Peyer's patch (tissue), 4 donors: ENCODE results near the gene MYLK. TPM values are rescaled to one million over a fixed set of nuclear protein-coding genes. Genes with fewer than 3 reads are reported as not detected.

Experiments used
- DNase-seq, 3 donors: peaks; one replicate each; pipeline ENCODE4 v3.0.0-alpha.2; 2017 to 2019
- H3K27ac ChIP-seq, 4 donors: fragments of 200-600 bp; sonication (generic); one replicate each; pipeline ENCODE4 v1.5.1; 2016 to 2019
- H3K27me3 ChIP-seq, 2 donors: fragments of 200-600 bp; sonication (generic); one replicate each; pipeline ENCODE4 v1.5.1; 2019
- H3K36me3 ChIP-seq, 3 donors: fragments of 200-600 bp; sonication (generic); one replicate each; pipeline ENCODE4 v1.5.1; 2016 to 2019
- H3K4me1 ChIP-seq, 4 donors: fragments of 200-600 bp; sonication (generic); one replicate each; pipeline ENCODE4 v1.5.1; 2016 to 2019
- H3K4me3 ChIP-seq, 4 donors: fragments of 200-600 bp; sonication (generic); 1 replicate in 3 of 4; 2 replicates in 1 of 4; pipeline ENCODE4 v1.5.1; 2016 to 2019; ENCODE audit warnings: mild to moderate bottlenecking in 1 of 4
- H3K9me3 ChIP-seq, 4 donors: fragments of 200-600 bp; sonication (generic); one replicate each; pipeline ENCODE4 v1.5.1; 2016 to 2019; ENCODE audit warnings: mild to moderate bottlenecking in 1 of 4
- POLR2A ChIP-seq, 2 donors: fragments of 450-650 bp; IDR thresholded peaks; one replicate each; pipeline ENCODE4 v1.5.1; 2017; ENCODE audit warnings: antibody characterized with exemption in 2 of 2, mild to moderate bottlenecking in 2 of 2, moderate library complexity in 2 of 2
- total RNA-seq, 4 donors: library from RNA; depleted of rRNA; stranded (reverse); fragments of >200 nt; gene quantifications; one replicate each; pipeline ENCODE4 v1.1.0, GENCODE V29; 2016
- TF ChIP-seq, protein P1 (sequence below), 6 experiments: fragments of 450-650 bp in 4 of 6; fragments of 200-600 bp in 2 of 6; sonication (generic) in 1 of 6; IDR thresholded peaks; one replicate each; pipeline ENCODE4 v1.5.1; 2017 to 2019; ENCODE audit warnings: antibody characterized with exemption in 6 of 6, mild to moderate bottlenecking in 3 of 6, moderate library complexity in 1 of 6

MYLK gene
- total RNA-seq, 4 donors from 2014 or later: 81.3 to 117 (median 94.1) TPM

DNA sequence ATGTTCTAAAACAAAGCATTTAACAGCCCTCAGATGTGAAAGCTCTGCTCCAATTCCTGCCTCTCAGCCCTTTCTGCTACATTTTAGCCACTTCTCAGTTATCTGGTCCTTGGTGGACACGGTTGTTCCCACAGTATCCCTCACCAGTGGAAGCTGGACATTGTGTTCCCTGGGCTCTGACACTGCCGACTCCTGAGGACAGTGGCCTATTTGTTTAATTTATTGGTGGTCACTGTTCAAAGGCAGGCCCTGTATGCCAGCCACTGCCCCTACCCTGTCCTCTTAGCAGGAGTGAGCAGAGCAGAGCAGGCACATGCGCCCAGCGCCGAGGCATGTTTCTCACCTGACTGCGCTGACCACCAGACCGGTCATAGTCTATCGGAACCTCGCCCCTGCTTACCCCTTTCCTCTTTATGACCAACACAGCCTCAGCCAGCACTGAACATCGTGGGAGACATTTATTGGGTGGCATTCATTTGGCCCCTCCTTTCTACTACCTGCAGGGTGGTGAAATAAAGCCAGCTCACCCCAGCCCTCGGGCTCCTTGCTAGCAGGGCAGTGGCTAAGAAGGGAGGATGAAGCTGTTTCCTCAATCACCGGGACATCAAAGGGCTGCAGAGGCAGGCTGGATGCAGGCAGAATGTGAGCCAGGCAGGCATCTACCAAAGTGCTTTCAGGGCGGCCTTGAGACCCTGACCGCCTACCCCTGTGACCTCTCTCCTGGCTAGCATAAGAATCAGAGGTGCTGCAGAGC, 245.0 kb downstream of the MYLK start:
- H3K27me3 ChIP-seq: no peaks in the 10 kb centered on the region
- peaks cover 0 to 7% (median 0%) of the 10 kb centered on the region in 4 donors for H3K4me1 ChIP-seq
- TF ChIP-seq POLR2A (IDR thresholded peaks at IDR 0.05): no peak
- TF ChIP-seq, protein P1, sequence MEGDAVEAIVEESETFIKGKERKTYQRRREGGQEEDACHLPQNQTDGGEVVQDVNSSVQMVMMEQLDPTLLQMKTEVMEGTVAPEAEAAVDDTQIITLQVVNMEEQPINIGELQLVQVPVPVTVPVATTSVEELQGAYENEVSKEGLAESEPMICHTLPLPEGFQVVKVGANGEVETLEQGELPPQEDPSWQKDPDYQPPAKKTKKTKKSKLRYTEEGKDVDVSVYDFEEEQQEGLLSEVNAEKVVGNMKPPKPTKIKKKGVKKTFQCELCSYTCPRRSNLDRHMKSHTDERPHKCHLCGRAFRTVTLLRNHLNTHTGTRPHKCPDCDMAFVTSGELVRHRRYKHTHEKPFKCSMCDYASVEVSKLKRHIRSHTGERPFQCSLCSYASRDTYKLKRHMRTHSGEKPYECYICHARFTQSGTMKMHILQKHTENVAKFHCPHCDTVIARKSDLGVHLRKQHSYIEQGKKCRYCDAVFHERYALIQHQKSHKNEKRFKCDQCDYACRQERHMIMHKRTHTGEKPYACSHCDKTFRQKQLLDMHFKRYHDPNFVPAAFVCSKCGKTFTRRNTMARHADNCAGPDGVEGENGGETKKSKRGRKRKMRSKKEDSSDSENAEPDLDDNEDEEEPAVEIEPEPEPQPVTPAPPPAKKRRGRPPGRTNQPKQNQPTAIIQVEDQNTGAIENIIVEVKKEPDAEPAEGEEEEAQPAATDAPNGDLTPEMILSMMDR (IDR thresholded peaks at IDR 0.05): no peak
- peaks cover 0 to 22% (median 0%) of the 10 kb centered on the region in 3 donors for H3K36me3 ChIP-seq
- no peak overlapping the region for H3K4me3 ChIP-seq
- peak overlapping the region in 1 of 4 donors; percentile 72 for H3K27ac ChIP-seq
- no peaks in the 10 kb centered on the region for H3K9me3 ChIP-seq
- DNase-seq: peak in 1 of 3 donors; percentile 34

DNA sequence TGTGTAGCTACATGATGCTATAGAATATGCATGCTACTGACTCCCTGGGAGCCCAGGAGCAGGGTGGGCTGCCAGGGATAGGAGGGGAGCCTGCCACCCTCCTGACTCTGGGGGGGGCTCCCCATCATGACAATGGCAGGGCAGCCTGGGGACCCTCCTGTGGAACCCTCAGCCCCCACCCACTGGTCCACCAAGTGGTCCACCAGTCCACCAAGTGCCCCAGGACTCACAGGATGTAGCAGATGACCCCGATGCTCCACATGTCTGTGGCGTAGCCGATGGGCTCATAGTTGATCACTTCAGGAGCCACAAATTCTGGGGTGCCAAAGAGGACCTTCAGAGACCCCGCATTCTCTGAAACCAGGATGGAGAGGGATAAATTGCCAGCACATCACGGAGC, 246.3 kb downstream of the MYLK start:
- no peaks in the 10 kb centered on the region for H3K27me3 ChIP-seq
- DNase-seq: peak in 1 of 3 donors; percentile 27
- TF ChIP-seq, protein P1 (IDR thresholded peaks at IDR 0.05): no peak
- no peak for TF ChIP-seq POLR2A (IDR thresholded peaks at IDR 0.05)
- H3K4me1 ChIP-seq: peaks cover 0 to 7% (median 0%) of the 10 kb centered on the region in 4 donors
- no peak overlapping the region for H3K4me3 ChIP-seq
- peaks cover 0 to 33% (median 0%) of the 10 kb centered on the region in 3 donors for H3K36me3 ChIP-seq
- peak overlapping the region in 1 of 4 donors; percentile 38 for H3K27ac ChIP-seq
- H3K9me3 ChIP-seq: no peaks in the 10 kb centered on the region

DNA sequence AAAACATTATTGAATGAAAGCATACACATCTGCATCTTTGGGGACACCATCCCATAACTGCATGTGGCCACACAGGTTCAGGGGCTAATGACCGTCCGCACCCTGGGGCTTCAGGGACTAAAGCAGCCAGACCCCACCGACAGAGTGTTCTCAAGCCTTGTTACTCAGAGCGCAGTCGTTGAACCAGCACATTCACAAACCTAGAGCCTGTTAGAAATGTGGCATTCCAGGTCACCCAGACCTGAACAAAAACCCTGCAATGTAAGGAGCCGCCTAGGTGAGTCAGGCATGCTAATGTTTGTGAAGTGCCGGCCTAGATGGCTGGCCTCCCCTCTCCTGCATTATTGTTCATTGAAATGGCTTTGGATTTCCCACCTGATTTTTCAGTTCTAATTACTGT, 247.0 kb downstream of the MYLK start:
- H3K36me3 ChIP-seq: peaks cover 0 to 35% (median 0%) of the 10 kb centered on the region in 3 donors
- TF ChIP-seq, protein P1 (IDR thresholded peaks at IDR 0.05): no peak
- no peak for TF ChIP-seq POLR2A (IDR thresholded peaks at IDR 0.05)
- peaks cover 0 to 7% (median 0%) of the 10 kb centered on the region in 4 donors for H3K4me1 ChIP-seq
- no peaks in the 10 kb centered on the region for H3K27me3 ChIP-seq
- peak overlapping the region in 1 of 4 donors; percentile 38 for H3K27ac ChIP-seq
- H3K9me3 ChIP-seq: no peaks in the 10 kb centered on the region
- H3K4me3 ChIP-seq: no peak overlapping the region
- DNase-seq: peak in 1 of 3 donors; percentile 39

DNA sequence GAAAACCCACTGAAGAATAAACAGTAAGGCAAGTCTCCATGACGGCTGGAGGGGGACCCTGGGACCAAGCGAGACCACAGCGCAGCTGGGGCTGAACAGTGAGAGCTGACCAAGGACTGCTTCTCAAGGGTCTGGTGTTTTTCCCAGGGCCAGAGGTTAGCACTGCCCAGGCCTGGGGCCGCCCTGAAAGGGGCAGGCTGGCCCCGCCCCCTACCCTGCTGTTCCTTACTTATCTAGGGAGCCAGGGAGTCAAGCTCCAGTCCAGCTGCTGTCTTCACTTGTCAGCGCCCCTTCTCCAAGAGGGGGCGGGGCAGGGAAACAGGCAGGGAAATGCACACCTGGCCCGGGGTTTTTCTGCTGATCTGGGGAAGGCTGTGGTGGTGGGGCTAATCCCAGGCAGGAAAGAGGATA, 247.7 kb downstream of the MYLK start:
- no peak overlapping the region for H3K4me3 ChIP-seq
- peaks cover 0 to 35% (median 0%) of the 10 kb centered on the region in 3 donors for H3K36me3 ChIP-seq
- H3K9me3 ChIP-seq: no peaks in the 10 kb centered on the region
- H3K4me1 ChIP-seq: peaks cover 0 to 7% (median 0%) of the 10 kb centered on the region in 4 donors
- peak in 1 of 3 donors; percentile 36 for DNase-seq
- H3K27ac ChIP-seq: peak overlapping the region in 1 of 4 donors; percentile 72
- H3K27me3 ChIP-seq: no peaks in the 10 kb centered on the region
- TF ChIP-seq, protein P1 (IDR thresholded peaks at IDR 0.05): no peak
- TF ChIP-seq POLR2A (IDR thresholded peaks at IDR 0.05): no peak

DNA sequence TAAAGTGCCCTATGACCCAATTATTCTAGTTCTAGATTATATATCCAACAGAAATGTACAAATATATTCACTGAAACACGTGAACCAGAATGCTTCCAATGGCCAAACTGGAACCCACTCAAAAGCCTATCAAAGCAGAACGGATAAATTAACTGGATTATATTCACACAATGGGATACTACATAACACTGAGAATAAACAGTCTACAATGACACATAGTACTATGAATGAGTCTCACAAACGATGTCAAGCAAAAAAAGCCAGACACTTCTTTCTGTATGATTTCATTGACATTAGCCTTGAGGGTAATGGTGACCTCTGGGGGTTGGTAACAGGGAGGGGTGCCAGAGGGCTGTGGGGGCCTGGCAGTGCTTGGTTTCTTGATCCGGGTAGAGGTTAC, 248.4 kb downstream of the MYLK start:
- no peak for DNase-seq
- no peaks in the 10 kb centered on the region for H3K9me3 ChIP-seq
- peak overlapping the region in 1 of 4 donors; percentile 72 for H3K27ac ChIP-seq
- H3K36me3 ChIP-seq: peaks cover 0 to 37% (median 0%) of the 10 kb centered on the region in 3 donors
- H3K4me3 ChIP-seq: no peak overlapping the region
- no peak for TF ChIP-seq POLR2A (IDR thresholded peaks at IDR 0.05)
- TF ChIP-seq, protein P1 (IDR thresholded peaks at IDR 0.05): no peak
- no peaks in the 10 kb centered on the region for H3K27me3 ChIP-seq
- H3K4me1 ChIP-seq: peaks cover 0 to 7% (median 0%) of the 10 kb centered on the region in 4 donors
